ENCODE data around the gene INTU.
"Not testable (repeated sequence)": the region's sequence is repeated elsewhere in the genome, so short reads cannot be mapped to it uniquely, and the experiment has no call there.

The INTU gene

DNA sequence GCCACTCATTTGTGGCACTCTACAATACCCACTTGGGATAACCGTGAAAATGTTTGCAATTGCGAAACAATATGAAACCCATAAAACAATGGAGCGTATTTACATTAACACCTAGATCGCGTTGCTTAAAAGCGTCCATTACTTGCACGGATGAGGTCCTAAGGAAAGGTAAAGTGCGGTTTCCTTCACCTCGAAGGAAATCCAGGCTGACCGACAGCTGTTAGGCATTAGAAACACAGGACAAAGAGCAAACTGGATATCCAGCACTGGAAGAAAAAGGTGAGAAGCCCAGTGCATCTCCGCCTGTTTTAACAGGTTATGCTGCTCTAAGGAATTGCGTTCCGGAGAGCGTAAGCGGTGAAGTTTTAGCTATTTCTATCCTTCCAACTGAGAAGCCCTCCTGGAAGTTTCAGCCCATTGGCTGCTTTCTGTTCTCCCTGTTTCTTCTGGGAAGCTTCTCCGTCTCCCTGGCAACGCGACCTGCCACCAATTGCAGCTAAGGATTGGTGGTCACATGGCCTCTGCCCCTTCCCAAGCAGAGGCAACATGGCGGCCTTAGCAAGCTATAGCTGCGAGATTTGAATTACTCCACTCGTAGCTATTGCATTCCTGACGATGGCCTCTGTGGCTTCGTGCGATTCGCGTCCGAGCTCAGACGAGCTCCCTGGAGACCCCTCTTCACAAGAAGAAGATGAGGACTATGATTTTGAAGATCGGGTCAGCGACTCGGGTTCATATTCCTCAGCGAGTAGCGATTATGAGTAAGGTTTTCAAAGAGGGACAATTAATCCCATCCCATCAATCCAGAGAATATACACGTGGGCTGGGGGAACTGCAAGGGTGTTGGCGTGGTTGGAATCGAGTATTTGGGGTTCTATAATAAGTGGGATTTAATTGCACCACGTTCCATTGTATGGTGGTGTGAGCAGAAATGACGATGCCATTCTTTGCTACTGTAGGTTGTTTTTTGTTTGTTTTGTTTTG lies at the start of gene INTU:
Gene INTU (plus strand): TSS at position 538 of the 984 bp plus-strand sequence. CDS start 78 bp downstream, at position 616.
- peak; percentile 95 for DNase-seq (ENCODE audit: low spot score)

GRCh38 chr4:127586496-127586895 lies 46.3 kb upstream of the INTU start:
- not testable (repeated sequence) for DNase-seq (ENCODE audit: low spot score)

DNA sequence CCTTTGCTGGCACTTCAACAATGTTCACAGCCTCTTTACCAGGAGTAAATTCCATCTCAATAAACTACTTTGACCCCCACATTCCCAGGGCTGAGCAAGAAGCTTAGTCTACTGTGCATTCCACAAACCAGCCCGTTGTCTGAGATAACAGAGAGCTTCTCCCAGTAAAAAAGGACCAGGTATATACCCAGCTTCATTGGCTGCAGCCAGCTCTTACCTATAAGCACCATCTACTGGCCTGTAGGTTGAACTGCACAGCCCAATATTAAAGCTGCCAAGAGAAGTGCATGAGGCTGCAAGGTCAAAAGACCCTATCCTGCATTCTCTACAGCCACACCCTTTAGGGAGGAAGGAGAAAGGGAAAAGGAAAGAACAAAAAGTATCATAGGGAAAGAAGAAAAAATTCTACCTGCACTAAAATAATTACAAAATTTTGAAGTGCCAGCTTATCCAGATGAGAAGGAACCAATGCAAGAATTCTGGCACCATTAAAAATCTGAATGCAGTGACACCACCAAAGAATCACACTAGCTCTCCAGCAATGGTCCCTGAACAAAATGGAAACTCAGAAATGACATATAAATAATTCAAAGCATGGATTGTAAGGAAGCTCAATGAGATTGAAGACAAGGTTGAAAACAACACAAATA lies 45.7 kb upstream of the INTU start:
- DNase-seq (ENCODE audit: low spot score) = no peak

DNA sequence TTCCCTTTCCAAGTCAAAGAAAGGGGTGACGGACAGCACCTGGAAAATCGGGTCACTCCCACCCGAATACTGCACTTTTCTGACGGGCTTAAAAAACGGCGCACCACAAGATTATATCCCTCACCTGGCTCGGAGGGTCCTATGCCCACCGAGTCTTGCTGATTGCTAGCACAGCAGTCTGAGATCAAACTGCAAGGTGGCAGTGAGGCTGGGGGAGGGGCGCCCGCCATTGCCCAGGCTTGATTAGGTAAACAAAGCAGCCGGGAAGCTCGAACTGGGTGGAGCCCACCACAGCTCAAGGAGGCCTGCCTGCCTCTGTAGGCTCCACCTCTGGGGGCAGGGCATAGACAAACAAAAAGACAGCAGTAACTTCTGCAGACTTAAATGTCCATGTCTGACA lies 43.6 kb upstream of the INTU start:
- DNase-seq (ENCODE audit: low spot score) = not testable (repeated sequence)

DNA sequence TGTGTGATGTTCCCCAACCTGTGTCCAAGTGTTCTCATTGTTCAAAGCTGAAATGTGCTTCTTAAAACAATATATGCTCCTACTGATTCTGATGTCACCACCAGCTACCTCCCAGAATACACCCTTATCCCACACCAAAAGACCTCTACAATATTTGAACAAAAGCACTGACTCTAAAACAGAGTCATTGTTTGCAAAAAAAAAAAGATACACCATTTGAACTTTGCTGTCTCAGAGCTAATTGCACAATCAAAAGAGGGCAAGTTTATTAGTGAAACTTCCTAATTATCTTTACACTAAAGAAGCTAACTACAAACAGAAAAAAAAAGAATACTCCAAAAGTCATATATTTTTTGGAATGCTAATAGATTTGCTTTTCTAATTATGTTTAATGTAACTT lies 34.1 kb upstream of the INTU start:
- DNase-seq (ENCODE audit: low spot score) = no peak

DNA sequence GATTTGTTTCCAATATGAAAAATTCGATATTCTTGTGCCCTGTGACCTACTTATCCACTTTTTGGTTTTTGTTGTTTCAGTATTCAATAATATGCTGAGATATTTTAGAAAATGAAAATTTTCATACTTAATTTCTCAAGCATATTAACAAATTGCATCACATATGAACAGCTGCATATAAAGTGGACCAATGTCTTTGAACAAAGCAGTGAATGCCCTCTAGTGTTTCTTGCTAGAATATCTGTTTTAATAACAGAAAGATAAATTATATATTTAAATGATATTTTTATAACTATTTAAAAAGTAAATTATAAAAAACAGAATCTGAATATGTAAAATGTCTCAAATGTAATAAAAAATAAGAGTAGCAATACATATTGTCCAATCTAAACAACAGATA lies 31.7 kb upstream of the INTU start:
- DNase-seq (ENCODE audit: low spot score) = no peak

GRCh38 chr4:127604949-127605709 lies 27.6 kb upstream of the INTU start:
- DNase-seq (ENCODE audit: low spot score) = no peak

DNA sequence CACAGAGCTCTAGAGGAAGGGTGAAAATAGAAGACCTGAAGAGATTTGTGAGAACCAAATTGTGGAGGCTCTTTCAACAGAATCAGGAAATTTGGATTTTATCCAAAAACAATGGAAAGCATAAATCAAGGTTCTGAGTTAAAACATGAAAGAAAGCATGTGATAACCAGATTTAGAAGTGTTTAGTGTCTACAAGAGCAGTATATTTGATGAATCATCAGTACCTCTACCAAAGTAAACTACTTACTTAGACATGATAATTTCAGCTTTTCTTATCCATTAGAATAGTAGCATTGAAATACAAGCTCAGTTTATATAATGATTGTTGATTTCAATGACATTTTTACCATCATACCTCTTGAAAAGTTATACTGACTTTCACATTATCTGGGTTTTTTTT lies 25.9 kb upstream of the INTU start:
- DNase-seq (ENCODE audit: low spot score) = no peak

DNA sequence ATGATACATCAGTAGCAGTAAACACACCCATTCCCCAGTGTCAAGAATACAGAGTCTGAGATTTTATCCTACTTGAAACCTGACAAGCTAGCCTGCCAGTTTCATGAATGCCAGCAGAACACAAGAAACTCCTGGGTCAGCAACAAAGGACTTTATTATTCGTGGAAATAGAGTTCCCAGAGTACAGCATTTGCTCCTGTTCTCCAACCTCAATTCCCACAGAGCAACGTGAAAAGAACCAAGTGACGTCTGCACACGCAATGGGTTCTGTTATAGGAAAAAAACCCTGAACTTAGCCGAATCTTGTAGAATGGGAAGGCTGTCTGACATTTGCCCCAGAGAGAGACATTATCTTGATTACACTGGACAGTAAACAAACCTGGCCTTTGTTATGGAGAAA lies 23.3 kb upstream of the INTU start:
- DNase-seq (ENCODE audit: low spot score) = no peak

GRCh38 chr4:127610488-127610887 lies 22.3 kb upstream of the INTU start:
- no peak for DNase-seq (ENCODE audit: low spot score)

DNA sequence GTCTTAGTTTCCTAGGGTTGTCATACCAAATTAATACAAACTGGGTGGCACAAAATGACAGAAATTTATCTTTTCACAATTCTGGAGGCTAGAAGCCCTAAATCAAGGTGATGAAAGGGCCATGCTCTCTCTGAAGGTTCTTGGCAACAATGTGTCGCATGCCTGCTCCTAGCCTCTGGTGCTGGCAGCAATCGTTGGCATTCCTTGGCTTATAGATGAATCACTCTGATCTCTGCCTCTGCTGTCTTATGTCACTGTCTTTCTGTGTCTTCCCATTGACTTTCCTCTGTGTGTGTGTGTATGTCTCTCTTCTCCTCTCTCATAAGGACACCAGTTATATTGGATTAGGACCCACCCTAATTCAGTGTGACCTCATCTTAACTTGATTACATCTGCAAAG lies 15.9 kb upstream of the INTU start:
- no peak for DNase-seq (ENCODE audit: low spot score)

DNA sequence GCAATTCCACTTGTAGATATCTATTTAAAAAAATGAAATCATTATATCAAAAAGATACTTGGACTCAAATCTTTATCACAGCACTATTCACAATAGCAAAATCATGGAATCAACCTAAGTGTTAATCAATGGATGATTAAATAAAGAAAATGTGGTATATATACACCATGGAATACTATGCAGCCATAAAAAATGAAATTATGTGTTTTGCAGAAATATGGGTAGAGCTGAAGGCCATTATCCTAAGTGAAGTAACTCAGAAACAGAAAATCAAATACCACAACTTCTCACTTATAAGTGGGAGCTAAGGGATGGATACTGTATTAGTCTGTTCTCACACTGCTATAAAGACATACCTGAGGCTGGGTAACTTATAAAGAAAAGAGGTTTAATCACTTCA lies 14.3 kb upstream of the INTU start:
- DNase-seq (ENCODE audit: low spot score) = no peak

DNA sequence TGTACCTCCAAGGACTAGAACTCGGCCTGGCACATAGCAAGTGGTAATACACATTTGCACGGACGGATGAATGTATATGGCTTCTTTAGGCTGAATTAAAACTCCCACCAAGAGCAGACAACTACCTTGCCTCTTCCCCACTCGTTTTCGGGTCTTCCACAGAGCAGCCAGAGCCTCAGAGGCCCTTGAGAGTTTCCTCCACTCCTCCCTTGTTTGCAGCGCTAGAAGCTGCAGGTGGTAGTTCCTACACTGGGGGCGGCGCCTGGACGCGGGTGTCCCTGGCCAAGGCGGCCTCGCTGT lies 10.2 kb upstream of the INTU start:
- DNase-seq (ENCODE audit: low spot score) = no peak

DNA sequence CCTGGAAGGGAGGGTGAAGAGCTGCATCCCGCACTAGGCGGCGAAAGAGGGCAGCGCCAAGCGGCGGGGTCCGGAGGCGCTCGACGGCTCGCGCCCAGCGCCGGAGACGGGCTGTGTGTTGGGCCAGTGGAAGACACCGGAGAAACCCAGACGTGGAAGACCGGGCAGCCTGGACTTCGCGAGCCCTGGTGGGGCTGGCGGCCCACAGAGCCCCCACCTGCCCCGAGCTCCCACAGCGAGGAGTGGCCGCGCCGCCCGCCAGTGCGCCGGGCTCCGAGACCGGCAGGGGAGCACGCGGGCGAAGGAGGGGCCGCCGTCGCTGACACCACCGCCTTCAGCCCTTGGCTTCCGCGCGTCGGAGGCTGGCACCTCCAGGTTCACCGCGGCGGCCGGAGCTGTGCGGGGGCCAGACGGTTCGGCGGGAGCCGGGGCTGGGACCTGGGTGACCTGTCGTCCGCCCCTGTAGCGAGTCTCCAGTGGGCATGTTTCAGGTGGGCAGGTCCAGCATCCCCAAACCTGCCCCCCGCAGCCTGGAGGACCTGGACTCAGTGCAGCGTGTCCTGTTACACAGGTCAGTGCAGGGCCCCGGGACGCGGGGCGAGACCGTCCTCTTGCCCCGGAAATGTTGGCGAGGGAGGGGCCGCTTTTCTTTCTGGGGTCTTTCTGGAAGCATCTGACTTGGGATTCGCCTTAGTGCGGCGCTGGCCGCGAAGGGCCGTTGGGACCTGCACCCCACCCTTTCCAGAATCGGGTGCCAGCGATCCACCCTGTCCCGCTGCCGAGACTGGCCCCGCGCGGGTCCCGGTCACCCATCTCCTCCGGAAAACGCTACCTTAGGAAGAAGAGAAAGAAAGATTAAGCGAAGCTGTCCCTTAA lies 9.6 kb upstream of the INTU start:
- DNase-seq (ENCODE audit: low spot score) = peak; percentile 84

- DNase-seq (ENCODE audit: low spot score) = peak; percentile 49
Observed at GRCh38 chr4:127623797-127624083, 9.0 kb upstream of the INTU start.

DNA sequence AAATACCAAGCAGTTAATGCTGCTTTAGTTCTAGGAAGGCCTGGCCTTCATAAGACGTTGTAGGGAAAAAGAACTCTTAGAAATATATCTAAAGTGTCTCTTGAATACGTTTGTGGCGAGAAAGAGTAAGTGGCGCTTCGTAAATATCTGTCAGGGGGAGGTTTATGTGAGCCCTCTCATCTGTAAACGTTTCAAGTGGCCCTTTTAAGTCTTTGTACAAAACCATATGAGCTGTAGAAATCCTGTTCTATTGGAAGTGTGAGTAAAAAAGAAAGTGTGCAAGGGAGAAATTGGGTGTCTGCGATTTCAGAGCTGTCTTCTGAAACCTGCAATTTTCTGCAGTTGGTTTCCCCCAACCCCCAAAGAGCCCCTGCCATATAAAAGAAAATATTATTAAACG lies 8.6 kb upstream of the INTU start:
- DNase-seq (ENCODE audit: low spot score) = no peak

- DNase-seq (ENCODE audit: low spot score) = no peak
Observed at GRCh38 chr4:127629371-127629770, 3.4 kb upstream of the INTU start.

DNA sequence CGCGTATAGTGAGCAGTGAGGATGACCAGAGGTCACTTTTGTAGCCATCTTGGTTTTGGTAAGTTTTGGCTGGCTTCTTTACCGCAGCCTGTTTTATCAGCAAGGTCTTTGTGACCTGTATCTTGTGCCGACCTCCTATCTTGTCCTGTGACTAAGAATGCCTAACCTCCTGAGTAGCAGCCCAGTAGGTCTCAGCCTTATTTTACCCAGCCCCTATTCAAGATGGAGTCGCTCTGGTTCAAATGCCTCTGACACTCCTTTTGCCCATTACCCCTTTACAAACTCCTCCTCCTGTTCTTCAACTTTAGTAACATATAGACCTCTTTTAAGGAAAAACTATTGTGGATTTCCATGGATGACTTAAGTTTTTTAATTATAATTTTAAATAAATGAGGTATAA lies 2.6 kb upstream of the INTU start:
- DNase-seq (ENCODE audit: low spot score) = no peak

DNA sequence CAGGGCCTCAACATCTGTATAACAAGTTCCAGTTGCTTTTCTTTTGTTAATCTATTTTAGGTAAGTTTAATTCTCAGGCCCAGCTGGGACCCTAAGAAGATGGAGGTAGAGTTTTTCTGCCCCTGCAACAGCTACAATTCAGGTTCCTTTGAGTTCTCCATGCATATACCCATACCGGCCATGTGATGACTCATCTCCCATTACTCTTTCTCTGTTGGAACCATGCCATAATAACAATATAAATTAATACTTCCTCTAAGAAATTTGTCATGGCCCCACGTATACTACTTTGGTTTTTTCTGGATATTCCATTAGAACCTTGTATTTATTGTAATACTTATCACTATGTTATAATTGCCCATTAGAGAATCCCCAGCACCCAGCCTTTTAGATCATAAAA lies 1.3 kb upstream of the INTU start:
- DNase-seq (ENCODE audit: low spot score) = no peak

DNA sequence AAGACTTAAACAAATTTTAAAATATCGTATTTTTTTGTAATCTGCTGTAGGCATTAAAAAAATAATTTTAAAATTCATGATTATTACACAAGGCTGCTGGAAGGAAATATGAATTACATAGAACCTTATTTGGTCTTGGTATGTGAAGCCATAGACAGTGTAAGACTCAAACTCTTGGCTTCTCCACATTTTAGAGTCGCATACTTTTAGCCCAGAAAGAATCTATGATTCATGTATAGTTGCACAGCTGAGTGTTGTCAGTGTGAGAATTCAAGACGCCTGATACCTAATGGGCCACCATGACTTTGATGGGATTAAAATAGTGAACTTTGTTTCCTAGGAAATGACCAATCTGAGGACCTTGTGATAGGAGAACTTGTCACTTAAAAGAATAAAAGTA lies 1.4 kb downstream of the INTU start:
- DNase-seq (ENCODE audit: low spot score) = no peak

GRCh38 chr4:127641524-127641923 lies 8.8 kb downstream of the INTU start:
- no peak for DNase-seq (ENCODE audit: low spot score)

DNA sequence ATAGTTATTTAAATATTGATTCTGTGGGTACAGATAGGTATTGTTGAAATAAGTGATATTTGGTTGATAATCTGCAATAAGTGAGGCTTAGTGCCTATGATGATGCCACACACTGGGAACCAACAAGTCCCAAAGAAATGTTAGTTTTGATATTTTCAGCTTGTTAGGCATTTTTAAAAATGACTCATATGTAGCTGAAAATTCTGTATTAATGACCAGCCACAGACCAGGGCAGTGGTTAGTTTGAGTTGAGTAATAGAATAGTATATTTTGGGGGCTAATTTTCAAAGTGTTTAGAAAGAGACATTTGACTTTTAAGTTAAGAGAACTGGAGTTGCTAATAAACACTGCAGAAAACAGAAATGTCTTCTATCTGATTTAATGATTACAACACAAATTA lies 9.4 kb downstream of the INTU start:
- DNase-seq (ENCODE audit: low spot score) = no peak
